Natural killer cell (primary cell): ENCODE data around the gene YKT6. TPM values are rescaled to one million over a fixed set of nuclear protein-coding genes. Genes with fewer than 3 reads are reported as not detected.

Experiments
- ATAC-seq, 3 donors: fragments of 150-1000 bp in 2 of 3; fragments of 200-7000 bp in 1 of 3; cut with Tn5 transposase; 1 replicate in 1 of 3; 2 replicates in 2 of 3; pipeline ENCODE4 v1.10.0; 2021; ENCODE audit warnings: mild to moderate bottlenecking in 2 of 3, moderate library complexity in 2 of 3
- DNase-seq, 2 donors: peaks; one replicate each; pipeline versions ENCODE4 v3.0.0 to v3.0.0-alpha.2; 2013 to 2021; ENCODE audit warnings: mixed read lengths in 1 of 2
- H3K27ac ChIP-seq: one replicate; pipeline ENCODE4 v1.5.1; 2013; ENCODE audit warnings: mild to moderate bottlenecking, low read length
- H3K27me3 ChIP-seq: one replicate; pipeline ENCODE4 v1.6.1; 2013; ENCODE audit warnings: low read length; ENCODE audit not compliant: control insufficient read depth, insufficient read depth
- H3K36me3 ChIP-seq: one replicate; pipeline ENCODE4 v1.6.1; 2013; ENCODE audit warnings: low read length; ENCODE audit not compliant: control insufficient read depth, insufficient read depth
- H3K4me1 ChIP-seq: one replicate; pipeline ENCODE4 v1.6.1; 2013; ENCODE audit warnings: low read length; ENCODE audit not compliant: control insufficient read depth, insufficient read depth
- H3K4me3 ChIP-seq: one replicate; pipeline ENCODE4 v1.5.1; 2013; ENCODE audit warnings: low read length
- H3K9me3 ChIP-seq: one replicate; pipeline ENCODE4 v1.6.1; 2013; ENCODE audit warnings: low read length; ENCODE audit not compliant: control insufficient read depth, insufficient read depth
- H3K27ac Mint-ChIP-seq, 2 donors: one replicate each; pipeline ENCODE4 v1.8.0; 2022; ENCODE audit warnings: mild to moderate bottlenecking in 2 of 2, mixed read lengths in 2 of 2, moderate library complexity in 1 of 2
- H3K27me3 Mint-ChIP-seq, 2 donors: one replicate each; pipeline ENCODE4 v1.8.0; 2022; ENCODE audit warnings: low read depth in 2 of 2, mixed read lengths in 2 of 2
- H3K36me3 Mint-ChIP-seq: one replicate; pipeline ENCODE4 v1.8.0; 2022; ENCODE audit warnings: mixed read lengths
- H3K4me1 Mint-ChIP-seq, 2 donors: one replicate each; pipeline ENCODE4 v1.8.0; 2022; ENCODE audit warnings: mixed read lengths in 2 of 2
- H3K4me3 Mint-ChIP-seq: one replicate; pipeline ENCODE4 v1.8.0; 2022; ENCODE audit warnings: mild to moderate bottlenecking, moderate library complexity, mixed read lengths
- H3K9me3 Mint-ChIP-seq, 2 donors: one replicate each; pipeline ENCODE4 v1.8.0; 2022; ENCODE audit warnings: mixed read lengths in 2 of 2
- WGBS: methylation state at CpG from one replicate; pipeline ENCODE4 v1.1.7; 2013; ENCODE audit warnings: missing lambda C conversion rate; ENCODE audit not compliant: insufficient coverage; 5-methylcytosine and 5-hydroxymethylcytosine counted together
- intact Hi-C: fragments of 100-400 bp; cut with micrococcal nuclease; formaldehyde crosslinking; loops from one replicate; pipeline ENCODE4 v1.14.2; 2022
- total RNA-seq, 4 donors: library from RNA; stranded (reverse); fragments of 120-200 nt in 1 of 4; gene quantifications; one replicate each; pipeline versions ENCODE4 v1.2.3 to v1.2.4, GENCODE V29; 2013 to 2022
- TF ChIP-seq, protein P1 (sequence below): fragments of 200-600 bp; IDR thresholded peaks from one replicate; pipeline ENCODE4 v1.8.0; 2022; ENCODE audit warnings: antibody characterized with exemption

Gene YKT6
- total RNA-seq, 3 donors from 2014 or later (not counting 1 experiment from before 2014, with no cell fraction given) = 72.4 to 107 (median 87.1) TPM

- Mint-ChIP-seq H3K9me3 (no peaks in the 10 kb centered on the region), H3K36me3 (peaks cover 2% of the 10 kb centered on the region), H3K27me3 (no peaks in the 10 kb centered on the region), H3K27ac (no peak overlapping the region), H3K4me1 (peaks cover 0 to 5% of the 10 kb centered on the region in 2 donors), H3K4me3 (no peak overlapping the region)
- TF ChIP-seq, protein P1, sequence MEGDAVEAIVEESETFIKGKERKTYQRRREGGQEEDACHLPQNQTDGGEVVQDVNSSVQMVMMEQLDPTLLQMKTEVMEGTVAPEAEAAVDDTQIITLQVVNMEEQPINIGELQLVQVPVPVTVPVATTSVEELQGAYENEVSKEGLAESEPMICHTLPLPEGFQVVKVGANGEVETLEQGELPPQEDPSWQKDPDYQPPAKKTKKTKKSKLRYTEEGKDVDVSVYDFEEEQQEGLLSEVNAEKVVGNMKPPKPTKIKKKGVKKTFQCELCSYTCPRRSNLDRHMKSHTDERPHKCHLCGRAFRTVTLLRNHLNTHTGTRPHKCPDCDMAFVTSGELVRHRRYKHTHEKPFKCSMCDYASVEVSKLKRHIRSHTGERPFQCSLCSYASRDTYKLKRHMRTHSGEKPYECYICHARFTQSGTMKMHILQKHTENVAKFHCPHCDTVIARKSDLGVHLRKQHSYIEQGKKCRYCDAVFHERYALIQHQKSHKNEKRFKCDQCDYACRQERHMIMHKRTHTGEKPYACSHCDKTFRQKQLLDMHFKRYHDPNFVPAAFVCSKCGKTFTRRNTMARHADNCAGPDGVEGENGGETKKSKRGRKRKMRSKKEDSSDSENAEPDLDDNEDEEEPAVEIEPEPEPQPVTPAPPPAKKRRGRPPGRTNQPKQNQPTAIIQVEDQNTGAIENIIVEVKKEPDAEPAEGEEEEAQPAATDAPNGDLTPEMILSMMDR = no peak
- H3K27ac ChIP-seq = no peak overlapping the region
- no peak overlapping the region for H3K4me3 ChIP-seq
- DNase-seq (no peak), ATAC-seq (no peak)
- no peaks in the 10 kb centered on the region for H3K4me1 ChIP-seq
- H3K27me3 ChIP-seq = no peaks in the 10 kb centered on the region
- intact Hi-C loops = no loop called here
- peaks cover 28% of the 10 kb centered on the region for H3K36me3 ChIP-seq
- H3K9me3 ChIP-seq = no peaks in the 10 kb centered on the region
- WGBS = 92% methylated on average over 7 of the region's 7 CpGs
Measured at GRCh38 chr7:44215531-44215930, 14.8 kb downstream of the YKT6 start.

DNA sequence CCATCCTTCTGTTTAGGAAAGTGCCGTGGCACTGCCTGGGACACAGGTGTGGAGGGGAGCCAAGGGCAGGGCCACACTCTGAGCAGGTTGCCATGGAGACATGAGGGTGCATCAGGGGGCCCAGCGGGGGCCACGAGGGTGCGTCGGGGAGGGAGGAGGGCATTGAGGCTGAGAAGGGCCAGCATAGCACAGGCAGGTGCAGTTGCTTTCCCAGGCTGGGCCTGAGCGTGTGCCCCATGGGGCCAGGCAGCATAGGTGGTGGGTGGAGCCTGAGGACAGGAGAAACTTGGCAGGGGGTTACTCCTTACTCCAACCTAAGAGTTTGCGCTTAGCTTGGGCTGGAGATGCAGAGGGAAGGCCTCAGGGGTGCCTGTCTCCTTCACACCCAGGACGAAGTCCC is 15.2 kb downstream of the YKT6 start:
- Mint-ChIP-seq H3K27ac (no peak overlapping the region), H3K4me1 (peaks cover 0 to 5% of the 10 kb centered on the region in 2 donors), H3K9me3 (no peaks in the 10 kb centered on the region), H3K27me3 (no peaks in the 10 kb centered on the region), H3K36me3 (no peaks in the 10 kb centered on the region), H3K4me3 (no peak overlapping the region)
- Histone ChIP-seq H3K27ac (no peak overlapping the region), H3K27me3 (no peaks in the 10 kb centered on the region), H3K4me3 (no peak overlapping the region), H3K36me3 (peaks cover 23% of the 10 kb centered on the region), H3K9me3 (no peaks in the 10 kb centered on the region), H3K4me1 (no peaks in the 10 kb centered on the region)
- intact Hi-C loops = no loop called here
- no peak for DNase-seq
- no peak for ATAC-seq
- TF ChIP-seq, protein P1 = no peak
- 88% methylated on average over 8 of the region's 8 CpGs for WGBS

DNA sequence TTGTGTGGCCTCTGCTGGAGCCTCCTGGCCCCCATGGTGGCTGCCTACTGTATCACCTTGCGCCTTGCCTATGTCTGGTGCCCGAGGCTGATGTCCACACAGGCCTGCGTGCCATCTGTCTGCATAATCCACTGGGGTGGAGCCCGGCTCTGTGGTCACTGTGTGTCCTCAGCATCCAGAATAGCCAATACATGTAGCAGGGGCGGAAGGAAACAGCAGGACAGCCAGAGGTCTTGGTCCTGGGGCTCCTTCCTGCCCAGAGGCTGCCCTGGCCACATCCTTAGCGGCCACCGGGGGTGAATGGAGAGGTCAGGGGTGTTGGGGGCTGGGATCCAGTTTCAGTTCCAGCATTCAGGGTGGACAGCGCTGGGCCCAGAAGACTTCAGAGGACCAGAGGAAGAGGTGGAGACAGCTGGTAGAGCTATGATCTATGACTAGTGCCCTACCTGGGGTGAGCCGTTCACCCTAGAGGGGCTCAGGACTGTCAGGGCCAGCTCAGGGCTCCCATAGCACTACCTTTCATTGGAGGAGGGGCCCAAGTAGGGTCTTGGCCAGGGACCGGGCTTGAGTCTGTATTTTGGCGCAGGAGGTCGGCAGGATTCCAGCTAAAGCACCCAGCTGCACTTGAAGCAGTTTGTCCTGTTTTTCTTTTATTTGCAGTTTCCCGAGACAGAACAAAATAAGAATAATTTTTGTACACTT is 15.9 kb downstream of the YKT6 start:
- Histone ChIP-seq H3K27ac (no peak overlapping the region), H3K4me3 (no peak overlapping the region), H3K4me1 (no peaks in the 10 kb centered on the region), H3K9me3 (no peaks in the 10 kb centered on the region), H3K27me3 (no peaks in the 10 kb centered on the region), H3K36me3 (peaks cover 17% of the 10 kb centered on the region)
- Mint-ChIP-seq H3K27ac (no peak overlapping the region), H3K4me3 (no peak overlapping the region), H3K36me3 (no peaks in the 10 kb centered on the region), H3K9me3 (no peaks in the 10 kb centered on the region), H3K4me1 (peaks cover 0 to 1% of the 10 kb centered on the region in 2 donors), H3K27me3 (no peaks in the 10 kb centered on the region)
- TF ChIP-seq, protein P1 = no peak
- no peak for DNase-seq
- 94% methylated on average over 13 of the region's 13 CpGs for WGBS
- no peak for ATAC-seq
- intact Hi-C loops = no loop called here

DNA sequence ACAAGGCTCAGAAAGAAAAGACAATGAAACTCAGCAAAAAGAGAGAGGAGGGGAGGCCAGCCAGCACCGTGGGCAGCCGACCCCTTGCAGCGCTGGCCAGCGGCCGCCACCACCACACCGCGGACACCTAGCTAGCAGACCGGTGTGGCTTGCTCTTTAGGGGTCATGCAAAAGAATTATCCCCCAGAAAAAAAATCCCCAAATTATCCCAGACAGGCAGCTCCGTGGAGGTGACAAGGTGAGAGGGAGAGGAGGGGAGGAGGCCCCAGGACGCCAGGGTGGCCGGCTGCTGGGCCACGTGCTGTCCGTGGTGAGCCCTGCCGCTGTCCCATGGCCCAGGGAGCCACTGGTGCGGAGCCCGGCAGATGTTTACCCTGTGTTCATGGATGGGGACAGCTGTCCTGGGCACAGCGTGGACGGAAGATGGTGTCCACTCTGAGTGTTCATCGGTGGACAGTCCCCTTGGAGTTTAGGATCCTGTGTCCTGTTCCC is 16.5 kb downstream of the YKT6 start:
- ATAC-seq (no peak), DNase-seq (no peak)
- Mint-ChIP-seq H3K27me3 (no peaks in the 10 kb centered on the region), H3K4me3 (no peak overlapping the region), H3K27ac (no peak overlapping the region), H3K36me3 (no peaks in the 10 kb centered on the region), H3K9me3 (no peaks in the 10 kb centered on the region), H3K4me1 (no peaks in the 10 kb centered on the region)
- Histone ChIP-seq H3K9me3 (no peaks in the 10 kb centered on the region), H3K27me3 (no peaks in the 10 kb centered on the region), H3K36me3 (peaks cover 11% of the 10 kb centered on the region), H3K27ac (no peak overlapping the region), H3K4me1 (no peaks in the 10 kb centered on the region), H3K4me3 (no peak overlapping the region)
- 92% methylated on average over 16 of the region's 19 CpGs for WGBS
- intact Hi-C loops = no loop called here
- TF ChIP-seq, protein P1 = no peak
